Colon (tissue), 2 donors: Measurements from ENCODE around the gene SNRPD1.
"Not testable (repeated sequence)": the region's sequence is repeated elsewhere in the genome, so short reads cannot be mapped to it uniquely, and the experiment has no call there.

ENCODE experiments used
- FAIRE-seq: peaks from 2 replicates; lab custom pipeline; 2012; peaks lifted over from hg19 to GRCh38; lab: Jason Lieb, UNC
- donor health status: control.
- donor health status: control.

The SNRPD1 gene

DNA sequence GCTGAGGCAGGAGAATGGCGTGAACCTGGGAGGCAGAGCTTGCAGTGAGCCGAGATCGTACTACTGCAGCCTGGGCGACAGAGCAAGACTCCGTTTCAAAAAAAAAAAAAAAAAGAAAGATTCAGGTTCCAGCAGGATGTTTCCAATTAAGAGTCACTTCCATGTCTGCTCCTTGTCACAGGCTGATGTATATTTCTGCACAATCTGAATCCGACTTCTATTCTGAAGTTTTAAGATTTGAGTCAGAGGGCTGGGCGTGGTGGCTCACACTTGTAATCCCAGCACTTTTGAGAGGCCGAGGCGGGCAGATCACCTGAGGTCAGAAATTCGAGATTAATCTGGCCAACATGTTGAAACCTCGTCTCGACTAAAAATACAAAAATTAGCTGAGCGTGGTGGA is 24.7 kb downstream of the SNRPD1 start:
- no peak for FAIRE-seq

DNA sequence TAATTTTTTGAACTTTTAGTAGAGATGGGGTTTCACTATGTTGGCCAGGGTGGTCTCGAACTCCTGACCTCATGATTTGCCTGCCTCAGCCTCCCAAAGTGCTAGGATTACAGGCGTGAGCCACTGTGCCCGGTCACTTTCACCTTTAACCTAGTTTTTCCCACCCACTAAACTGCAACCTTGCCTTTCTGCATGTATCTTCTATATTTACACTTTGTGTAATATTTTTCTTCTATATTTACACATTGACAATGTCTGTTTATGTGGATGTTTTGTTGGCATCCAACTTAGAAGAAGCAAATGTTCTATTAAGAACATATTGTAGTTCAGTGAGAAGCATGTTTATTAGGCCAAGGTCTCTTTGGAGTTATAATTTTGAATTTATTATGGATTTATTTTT is 26.7 kb downstream of the SNRPD1 start:
- FAIRE-seq: no peak

DNA sequence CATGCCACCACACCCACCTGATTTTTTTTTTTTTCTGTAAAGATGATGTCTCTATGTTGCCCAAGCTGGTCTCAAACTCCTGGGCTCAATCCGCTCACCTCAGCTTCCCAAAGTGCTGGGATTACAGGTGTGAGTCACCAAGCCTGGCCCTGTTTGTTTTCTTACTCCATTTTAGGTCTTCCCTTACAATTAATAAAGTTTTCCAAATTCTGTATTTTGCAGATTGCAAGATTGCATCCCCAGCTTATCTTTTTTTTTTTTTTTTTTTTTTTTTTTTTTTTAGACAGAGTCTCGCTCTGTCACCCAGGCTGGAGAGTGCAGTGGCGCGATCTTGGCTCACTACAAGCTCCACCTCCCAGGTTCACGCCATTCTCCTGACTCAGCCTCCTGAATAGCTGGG is 28.3 kb downstream of the SNRPD1 start:
- FAIRE-seq: not testable (repeated sequence)

DNA sequence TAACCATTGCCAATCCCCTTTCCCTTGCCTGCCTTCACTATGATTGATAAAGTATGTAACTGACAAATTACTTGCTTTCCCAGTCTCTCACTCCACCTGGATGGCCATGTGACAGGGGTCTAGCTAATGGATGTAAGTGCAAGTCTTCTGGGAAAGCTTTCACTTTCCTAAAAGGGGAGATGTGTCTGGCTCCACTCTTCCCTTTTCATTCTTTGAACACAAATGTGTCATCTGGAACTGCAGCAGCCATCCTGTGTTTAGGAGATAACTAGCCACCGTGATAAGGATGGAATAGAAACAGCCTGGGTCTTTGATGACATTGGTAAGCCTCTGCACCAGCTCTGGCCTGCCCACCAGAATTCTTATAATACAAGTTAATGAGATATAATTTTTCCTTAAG is 38.2 kb downstream of the SNRPD1 start:
- no peak for FAIRE-seq

DNA sequence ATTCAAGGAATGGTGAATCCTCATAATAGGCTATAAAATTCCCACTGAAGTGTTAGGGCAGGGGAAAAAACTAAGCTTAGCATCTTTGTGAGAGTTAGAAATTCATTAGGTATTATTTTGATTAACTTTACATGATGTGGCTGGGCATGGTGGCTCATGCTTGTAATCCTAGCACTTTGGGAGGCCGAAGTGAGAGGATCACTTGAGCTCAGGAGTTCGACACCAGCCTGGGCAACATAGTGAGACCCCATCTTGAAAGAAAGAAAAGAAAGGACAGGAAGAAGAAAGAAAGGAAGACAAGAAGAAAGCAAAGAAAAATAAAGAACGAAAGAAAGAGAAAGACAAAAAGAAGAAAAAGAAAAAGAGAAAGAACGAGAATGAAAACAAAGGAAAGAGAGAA is 40.0 kb downstream of the SNRPD1 start:
- FAIRE-seq: no peak

DNA sequence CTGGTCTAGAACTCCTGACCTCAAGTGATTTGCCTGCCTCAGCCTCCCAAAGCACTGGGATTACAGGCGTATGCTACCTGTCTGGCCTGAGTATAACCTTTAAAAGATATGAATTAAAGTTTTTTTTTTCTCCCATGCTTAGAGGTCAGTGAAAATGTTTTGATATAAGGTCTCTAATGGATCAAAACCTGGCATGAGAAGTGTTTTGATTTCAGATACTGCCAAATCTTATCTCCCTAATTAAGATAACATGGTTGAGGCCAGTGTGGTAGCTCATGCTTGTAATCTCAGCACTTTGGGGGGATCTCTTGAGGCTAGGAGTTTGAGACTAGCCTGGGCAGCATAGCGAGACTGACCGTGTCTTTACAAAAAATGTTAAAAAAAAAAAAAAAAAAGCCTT is 41.2 kb downstream of the SNRPD1 start:
- no peak for FAIRE-seq

DNA sequence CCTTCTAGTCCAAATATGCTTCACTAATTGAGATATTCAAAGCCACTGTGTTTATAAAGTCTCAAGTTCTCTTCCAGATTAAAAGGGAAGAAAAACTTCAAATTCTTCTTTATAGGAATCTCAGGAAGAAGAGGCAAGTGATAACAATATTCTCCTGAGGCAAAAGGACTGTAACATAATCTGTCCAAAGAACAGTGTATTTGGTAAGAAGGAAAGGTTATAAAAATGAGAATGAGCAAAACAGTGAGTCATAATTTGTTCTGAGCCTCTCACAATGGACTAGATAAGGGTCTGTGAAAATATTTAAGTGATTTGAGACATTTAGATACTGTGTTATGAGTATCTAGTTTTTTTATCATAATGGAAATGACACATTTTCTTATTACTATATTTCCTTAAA is 44.3 kb downstream of the SNRPD1 start:
- FAIRE-seq: no peak

DNA sequence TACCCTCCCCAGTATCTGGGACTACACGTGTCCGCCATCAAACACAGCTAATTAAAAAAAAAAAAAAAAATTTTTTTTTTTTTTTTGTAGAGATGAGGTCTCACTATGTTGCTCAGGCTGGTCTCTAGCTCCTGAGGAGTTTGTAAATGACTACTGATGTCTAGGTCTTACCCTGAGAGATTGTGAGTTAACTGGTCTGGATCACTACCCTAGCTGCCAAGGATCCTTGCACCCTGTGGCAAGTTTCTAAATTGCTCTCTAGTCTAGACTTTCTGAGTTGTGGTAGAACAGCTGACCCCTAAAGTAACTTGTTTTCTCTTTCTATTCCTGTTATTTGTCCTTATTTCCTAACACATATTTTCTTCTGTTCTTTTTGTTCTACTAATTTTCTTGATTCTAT is 48.0 kb downstream of the SNRPD1 start:
- FAIRE-seq: no peak

DNA sequence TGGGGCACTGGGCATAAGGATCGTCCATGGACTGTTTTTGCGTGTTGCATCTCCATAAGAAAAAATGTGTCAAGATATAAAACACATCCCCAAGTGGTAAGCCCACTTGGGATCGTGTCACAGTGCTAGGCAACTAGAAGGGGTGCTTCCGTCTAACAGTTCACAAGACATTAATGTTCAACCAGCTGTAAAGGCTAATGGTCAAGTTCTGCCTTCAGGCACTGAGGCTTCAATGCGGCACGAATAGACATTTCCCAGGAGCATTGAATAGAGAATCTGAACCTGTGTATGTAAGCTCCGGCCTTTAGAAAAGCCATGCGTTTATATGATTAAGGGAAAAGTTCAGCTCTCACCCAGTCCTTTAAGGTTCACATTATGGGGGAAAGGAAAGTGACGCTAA is 50.5 kb downstream of the SNRPD1 start:
- FAIRE-seq: no peak

DNA sequence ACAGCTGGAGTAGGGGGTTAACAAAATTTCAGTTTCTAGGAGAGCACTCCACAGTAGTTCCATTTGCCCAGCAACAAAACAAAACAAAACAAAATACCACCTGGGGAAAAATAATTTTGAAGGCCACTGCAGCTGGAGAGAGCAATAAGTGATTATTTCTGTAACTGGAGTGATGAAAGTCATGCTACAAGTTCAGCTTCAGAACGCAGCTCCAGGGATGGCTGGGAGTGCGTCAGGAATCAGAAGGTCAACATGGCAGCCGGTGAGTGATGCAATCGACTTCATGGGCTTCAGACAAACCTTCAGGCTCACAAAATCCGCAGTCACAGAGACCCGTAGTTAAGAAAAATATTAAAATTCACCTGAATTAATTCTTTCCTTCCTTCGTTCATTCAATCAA is 51.5 kb downstream of the SNRPD1 start:
- no peak for FAIRE-seq

DNA sequence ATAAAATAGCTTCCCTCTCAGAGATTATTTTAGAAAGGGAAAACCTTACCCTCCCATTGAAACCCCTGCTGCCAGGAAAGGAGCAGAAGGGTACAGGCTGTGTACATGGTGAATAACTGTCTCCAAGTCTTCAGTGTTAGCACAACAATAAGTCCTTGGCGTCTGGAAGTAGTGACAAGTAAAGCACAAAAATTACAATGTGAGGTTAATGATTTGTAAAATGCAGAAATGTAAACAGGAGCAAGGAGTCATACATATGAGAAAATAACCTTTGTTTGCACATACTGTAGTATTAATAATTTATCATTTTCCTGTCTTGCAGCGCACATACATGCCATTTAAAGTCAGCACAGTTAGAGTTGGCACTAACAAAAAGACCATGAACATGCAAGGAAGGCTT is 52.0 kb downstream of the SNRPD1 start:
- FAIRE-seq: no peak

DNA sequence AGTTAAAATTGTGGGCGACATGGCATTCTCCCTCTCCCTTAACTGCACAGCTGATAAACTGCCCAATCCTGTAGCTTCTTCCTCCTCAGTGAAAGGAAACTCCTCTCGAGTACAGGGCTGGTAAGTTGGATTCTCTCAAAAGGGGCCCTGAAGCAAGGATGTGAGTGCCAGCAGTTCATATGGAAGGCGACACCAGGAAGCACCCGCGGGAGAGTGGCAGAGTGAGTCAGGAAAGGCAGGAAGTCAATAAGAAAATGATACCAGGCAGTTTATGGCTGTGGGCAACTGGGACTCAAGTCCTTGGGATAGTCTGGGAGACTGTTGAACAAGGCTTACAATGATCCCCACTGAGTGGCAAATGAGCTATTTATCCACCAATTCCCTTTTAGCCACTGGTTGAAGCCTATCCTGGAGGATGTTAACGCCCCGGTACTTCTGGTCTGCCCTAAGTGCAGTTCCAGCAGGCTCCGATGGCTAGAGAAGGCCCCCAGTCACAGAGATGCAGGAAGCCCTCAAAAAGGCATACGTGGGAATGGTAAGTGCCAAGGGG is 57.7 kb downstream of the SNRPD1 start:
- no peak for FAIRE-seq

DNA sequence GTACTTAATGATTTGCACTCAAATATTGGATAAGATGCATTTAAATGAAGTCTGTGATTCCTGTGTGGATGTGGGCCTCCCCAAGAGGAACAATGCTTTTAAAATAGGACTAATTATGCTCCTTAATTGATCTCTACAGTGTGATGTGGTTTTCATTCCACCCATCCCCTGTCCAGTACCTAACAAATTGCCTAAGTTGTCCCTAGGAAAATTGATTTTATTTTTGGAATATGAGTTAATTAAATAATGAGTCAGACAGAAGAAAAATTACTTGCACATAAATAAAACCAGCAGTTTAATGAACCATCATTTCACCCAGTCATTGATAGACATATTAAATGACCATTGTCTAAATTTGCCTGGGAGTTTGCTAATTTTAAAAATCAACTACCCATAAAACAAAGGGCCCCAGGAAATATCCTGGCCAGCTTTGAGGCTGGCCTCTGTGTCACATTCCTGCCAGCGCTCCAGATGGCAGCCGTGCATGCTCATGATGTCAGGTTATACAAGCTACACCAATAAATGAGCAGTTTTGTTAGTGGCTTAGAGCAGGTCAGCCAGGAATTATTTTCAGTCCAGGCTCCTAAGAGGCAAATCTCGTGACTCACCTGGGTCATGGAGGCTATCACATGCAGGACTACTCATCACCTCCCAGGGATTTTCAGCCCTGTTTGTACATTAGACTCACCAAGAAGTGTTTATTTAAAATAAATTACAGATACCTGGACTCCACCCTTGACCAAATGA is 60.6 kb downstream of the SNRPD1 start:
- no peak for FAIRE-seq

DNA sequence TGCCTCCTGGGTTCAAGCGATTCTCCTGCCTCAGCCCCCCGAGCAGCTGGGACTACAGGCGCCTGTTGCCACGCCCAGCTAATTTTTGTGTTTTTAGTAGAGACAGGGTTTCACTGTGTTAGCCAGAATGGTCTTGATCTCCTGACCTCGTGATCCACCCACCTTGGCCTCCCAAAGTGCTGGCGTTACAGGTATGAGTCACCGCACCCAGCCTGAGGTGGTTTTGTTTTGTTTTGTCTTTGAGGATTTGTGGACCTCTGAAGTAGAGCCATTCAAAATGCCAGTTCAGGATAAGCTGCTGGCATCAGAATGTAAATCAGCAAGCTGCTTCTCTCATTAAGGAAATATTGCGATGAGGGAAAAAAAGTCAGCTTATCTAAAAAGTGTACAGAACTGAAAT is 63.2 kb downstream of the SNRPD1 start:
- FAIRE-seq: not testable (repeated sequence)

DNA sequence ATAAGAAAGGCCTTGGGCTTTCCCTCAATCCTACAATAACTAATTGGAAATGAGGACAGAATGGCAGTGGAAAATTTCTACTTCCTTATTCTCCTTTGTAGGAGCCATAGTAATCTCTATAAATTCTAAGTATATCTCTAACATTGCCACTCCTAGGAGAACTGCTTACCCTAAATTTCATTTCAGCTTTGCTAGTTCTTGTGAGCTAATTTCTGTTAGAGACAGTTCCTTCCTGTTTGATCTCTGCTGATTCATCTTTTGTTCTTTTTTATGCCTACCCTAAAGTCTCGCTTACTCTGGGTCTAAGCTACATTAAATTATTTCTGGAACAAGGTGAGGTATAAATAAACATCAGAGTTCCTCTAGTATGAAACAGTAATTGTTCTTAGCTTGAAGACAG is 66.7 kb downstream of the SNRPD1 start:
- peak; percentile 14 for FAIRE-seq

DNA sequence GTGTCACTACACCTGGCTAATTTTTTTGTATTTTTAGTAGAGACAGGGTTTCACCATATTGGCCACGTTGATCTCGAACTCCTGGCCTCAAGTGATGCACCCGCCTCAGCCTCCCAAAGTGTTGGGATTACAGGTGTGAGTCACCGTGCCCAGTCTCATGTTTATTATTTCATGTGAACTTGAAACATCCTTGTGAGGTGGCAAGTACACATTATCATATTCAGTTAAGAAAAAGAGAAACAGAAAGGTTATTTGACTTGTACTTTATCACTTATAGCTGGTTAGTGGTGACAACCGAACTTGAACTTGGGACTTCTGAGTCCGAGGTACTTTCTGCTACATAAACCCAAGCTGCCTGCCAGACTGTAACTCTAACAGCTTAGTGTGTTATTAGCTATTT is 68.0 kb downstream of the SNRPD1 start:
- FAIRE-seq: no peak

DNA sequence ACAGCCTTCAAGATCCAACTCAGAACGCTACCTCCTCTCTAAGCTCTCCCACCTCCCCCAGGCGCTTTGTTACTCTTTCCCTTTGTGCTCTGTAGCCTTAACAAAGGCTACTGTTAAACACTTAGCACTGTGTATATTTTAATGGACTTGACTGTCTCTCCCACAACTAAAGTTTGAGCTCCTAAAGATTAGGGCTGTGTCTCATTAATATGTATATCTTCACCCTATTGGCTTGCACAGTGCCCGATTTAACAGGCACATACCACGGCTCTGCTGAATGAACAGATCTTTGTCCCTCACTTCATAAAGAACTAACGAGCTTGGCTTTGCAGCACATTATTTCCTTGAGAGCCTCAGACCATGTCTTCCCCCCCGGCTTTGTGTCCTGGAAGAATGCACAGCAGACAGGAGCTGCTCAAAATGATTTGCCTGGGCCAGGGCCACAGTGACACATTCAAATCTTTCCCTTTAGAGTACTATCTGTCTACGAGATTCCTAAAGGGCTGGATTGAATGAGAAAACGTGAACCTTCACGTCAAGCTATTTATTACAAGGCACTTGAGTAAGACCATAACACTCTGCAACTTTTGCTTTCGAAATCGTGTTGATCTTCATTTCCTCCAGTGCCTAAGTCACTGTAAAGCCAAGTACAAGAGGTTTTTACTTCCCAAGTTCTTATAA is 70.4 kb downstream of the SNRPD1 start:
- FAIRE-seq: no peak
